K562 (cell line): ENCODE measurements around the gene TMEM135.

Experiments
- CEBPB ChIP-seq: fragments of 450-650 bp; IDR thresholded peaks from 2 replicates; pipeline ENCODE4 v1.6.1; 2016; ENCODE audit warnings: missing genetic modification characterization, missing compliant biosample characterization
- CEBPG ChIP-seq, 3 experiments: fragments of 200-800 bp in 1 of 3; sonication (Bioruptor generic) in 1 of 3; sonication (generic) in 1 of 3; formaldehyde crosslinking in 1 of 3; IDR thresholded peaks in 2 of 3; conservative IDR thresholded peaks in 1 of 3; 2 replicates each; pipeline versions ENCODE4 v1.6.1 to v1.8.0; 2016 to 2022; ENCODE audit warnings: missing compliant biosample characterization in 2 of 3, missing genetic modification characterization in 2 of 3, mild to moderate bottlenecking in 1 of 3, missing genetic modification reagents in 1 of 3
- TOE1 ChIP-seq, 2 experiments: fragments of 450-650 bp in 1 of 2; sonication (generic) in 1 of 2; formaldehyde crosslinking in 1 of 2; IDR thresholded peaks; 2 replicates each; pipeline versions ENCODE4 v1.7.1 to v1.8.0; 2016 to 2022; ENCODE audit warnings: borderline replicate concordance in 2 of 2, mild to moderate bottlenecking in 2 of 2, antibody characterized with exemption in 1 of 2, inconsistent platforms in 1 of 2, low read depth in 1 of 2, missing genetic modification reagents in 1 of 2, moderate library complexity in 1 of 2

DNA sequence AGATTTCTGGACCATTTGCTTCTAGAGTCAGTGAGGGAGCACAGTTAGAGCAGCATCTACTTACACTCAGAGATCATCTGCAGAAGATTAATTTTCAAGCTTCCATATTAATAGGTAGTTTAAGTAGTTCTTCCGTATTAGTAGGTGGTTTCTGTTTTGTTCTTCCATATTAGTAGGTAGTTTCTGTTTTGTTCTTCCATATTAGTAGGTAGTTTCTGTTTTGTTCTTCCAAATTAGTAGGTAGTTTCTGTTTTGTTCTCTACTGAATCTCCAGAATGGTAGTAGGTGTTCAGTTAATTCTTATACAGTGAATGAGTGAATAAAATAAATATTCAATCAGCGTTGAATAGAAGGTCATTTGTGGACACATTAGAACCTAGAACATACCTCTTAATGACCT lies 175.7 kb downstream of the TMEM135 start:
- TF ChIP-seq CEBPG (CRISPR knock-in tag; IDR thresholded peaks at IDR 0.05) (no peak), CEBPG (tag; conservative IDR thresholded peaks at IDR 0.05 in 1 of 2, IDR thresholded peaks at IDR 0.05 in 1 of 2) (no peak), CEBPB (tag) (no peak), TOE1 (IDR thresholded peaks at IDR 0.05; ENCODE audit: borderline replicate concordance) (no peak), TOE1 (CRISPR knock-in tag; IDR thresholded peaks at IDR 0.05; ENCODE audit: borderline replicate concordance, low read depth) (no peak)
